ENCODE data around the gene RXRA. TPM values are rescaled to one million over a fixed set of nuclear protein-coding genes. Genes with fewer than 3 reads are reported as not detected.
"Not testable (repeated sequence)": the region's sequence is repeated elsewhere in the genome, so short reads cannot be mapped to it uniquely, and the experiment has no call there.

The RXRA gene
- polyA plus RNA-seq, 1 donor from 2014 or later: 2.7 TPM

- H3K36me3 ChIP-seq (ENCODE audit: insufficient read depth, low read length): no peaks in the 10 kb centered on the region
- H2AFZ ChIP-seq (ENCODE audit: low read depth, low read length): no peak overlapping the region
- H3K9me3 ChIP-seq (ENCODE audit: low read length): no peaks in the 10 kb centered on the region
- TF ChIP-seq RAD21 (conservative IDR thresholded peaks at IDR 0.05): no peak
- TF ChIP-seq POLR2AphosphoS5 (IDR thresholded peaks at IDR 0.05): no peak
- no peak overlapping the region for H3K4me2 ChIP-seq (ENCODE audit: low read length)
- no peaks in the 10 kb centered on the region for H4K20me1 ChIP-seq (ENCODE audit: insufficient read depth)
- no peaks in the 10 kb centered on the region for H3F3A ChIP-seq (ENCODE audit: insufficient read depth, low read length, poor library complexity, severe bottlenecking)
- H3K27me3 ChIP-seq (ENCODE audit: insufficient read depth, low read depth, low read length): no peaks in the 10 kb centered on the region
- H3K9ac ChIP-seq (ENCODE audit: low read length): no peak overlapping the region
- no peaks in the 10 kb centered on the region for H3K9me2 ChIP-seq (ENCODE audit: insufficient read depth, low read length)
- H3K4me3 ChIP-seq (ENCODE audit: low read length): no peak overlapping the region
- no peaks in the 10 kb centered on the region for H3K79me2 ChIP-seq (replicated peaks; ENCODE audit: insufficient read depth, low read length)
- H3K27ac ChIP-seq (ENCODE audit: low read length): no peak overlapping the region
Measured at GRCh38 chr9:134304690-134305089, 21.6 kb upstream of the RXRA start.

DNA sequence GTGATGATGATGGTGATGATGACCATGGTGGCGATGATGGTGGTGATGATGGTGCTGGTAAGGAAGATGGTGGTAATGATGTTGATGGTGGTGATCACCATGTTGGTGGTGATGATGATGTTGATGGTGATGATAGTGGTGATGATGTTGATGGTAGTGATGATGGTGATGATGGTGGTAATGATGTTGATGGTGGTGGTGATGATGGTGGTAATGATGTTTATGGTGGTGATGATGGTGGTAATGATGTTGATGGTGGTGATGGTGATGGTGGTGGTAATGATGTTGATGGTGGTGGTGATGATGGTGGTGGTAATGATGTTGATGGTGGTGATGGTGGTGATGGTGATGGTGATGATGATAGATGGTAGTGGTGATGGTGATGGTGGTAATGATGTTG, 20.7 kb upstream of the RXRA start:
- TF ChIP-seq, protein P1, sequence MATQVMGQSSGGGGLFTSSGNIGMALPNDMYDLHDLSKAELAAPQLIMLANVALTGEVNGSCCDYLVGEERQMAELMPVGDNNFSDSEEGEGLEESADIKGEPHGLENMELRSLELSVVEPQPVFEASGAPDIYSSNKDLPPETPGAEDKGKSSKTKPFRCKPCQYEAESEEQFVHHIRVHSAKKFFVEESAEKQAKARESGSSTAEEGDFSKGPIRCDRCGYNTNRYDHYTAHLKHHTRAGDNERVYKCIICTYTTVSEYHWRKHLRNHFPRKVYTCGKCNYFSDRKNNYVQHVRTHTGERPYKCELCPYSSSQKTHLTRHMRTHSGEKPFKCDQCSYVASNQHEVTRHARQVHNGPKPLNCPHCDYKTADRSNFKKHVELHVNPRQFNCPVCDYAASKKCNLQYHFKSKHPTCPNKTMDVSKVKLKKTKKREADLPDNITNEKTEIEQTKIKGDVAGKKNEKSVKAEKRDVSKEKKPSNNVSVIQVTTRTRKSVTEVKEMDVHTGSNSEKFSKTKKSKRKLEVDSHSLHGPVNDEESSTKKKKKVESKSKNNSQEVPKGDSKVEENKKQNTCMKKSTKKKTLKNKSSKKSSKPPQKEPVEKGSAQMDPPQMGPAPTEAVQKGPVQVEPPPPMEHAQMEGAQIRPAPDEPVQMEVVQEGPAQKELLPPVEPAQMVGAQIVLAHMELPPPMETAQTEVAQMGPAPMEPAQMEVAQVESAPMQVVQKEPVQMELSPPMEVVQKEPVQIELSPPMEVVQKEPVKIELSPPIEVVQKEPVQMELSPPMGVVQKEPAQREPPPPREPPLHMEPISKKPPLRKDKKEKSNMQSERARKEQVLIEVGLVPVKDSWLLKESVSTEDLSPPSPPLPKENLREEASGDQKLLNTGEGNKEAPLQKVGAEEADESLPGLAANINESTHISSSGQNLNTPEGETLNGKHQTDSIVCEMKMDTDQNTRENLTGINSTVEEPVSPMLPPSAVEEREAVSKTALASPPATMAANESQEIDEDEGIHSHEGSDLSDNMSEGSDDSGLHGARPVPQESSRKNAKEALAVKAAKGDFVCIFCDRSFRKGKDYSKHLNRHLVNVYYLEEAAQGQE (IDR thresholded peaks at IDR 0.05; ENCODE audit: borderline replicate concordance): no peak
- H3K27ac ChIP-seq (ENCODE audit: low read length): no peak overlapping the region
- H3K4me3 ChIP-seq (ENCODE audit: low read length): no peak overlapping the region
- no peaks in the 10 kb centered on the region for H3K79me2 ChIP-seq (replicated peaks; ENCODE audit: insufficient read depth, low read length)
- no peak overlapping the region for H3K4me2 ChIP-seq (ENCODE audit: low read length)
- no peak overlapping the region for H2AFZ ChIP-seq (ENCODE audit: low read depth, low read length)
- no peaks in the 10 kb centered on the region for H4K20me1 ChIP-seq (ENCODE audit: insufficient read depth)
- no peaks in the 10 kb centered on the region for H3K9me3 ChIP-seq (ENCODE audit: low read length)
- H3K36me3 ChIP-seq (ENCODE audit: insufficient read depth, low read length): no peaks in the 10 kb centered on the region
- H3K27me3 ChIP-seq (ENCODE audit: insufficient read depth, low read depth, low read length): no peaks in the 10 kb centered on the region
- H3K9ac ChIP-seq (ENCODE audit: low read length): no peak overlapping the region
- H3F3A ChIP-seq (ENCODE audit: insufficient read depth, low read length, poor library complexity, severe bottlenecking): no peaks in the 10 kb centered on the region
- H3K9me2 ChIP-seq (ENCODE audit: insufficient read depth, low read length): no peaks in the 10 kb centered on the region

DNA sequence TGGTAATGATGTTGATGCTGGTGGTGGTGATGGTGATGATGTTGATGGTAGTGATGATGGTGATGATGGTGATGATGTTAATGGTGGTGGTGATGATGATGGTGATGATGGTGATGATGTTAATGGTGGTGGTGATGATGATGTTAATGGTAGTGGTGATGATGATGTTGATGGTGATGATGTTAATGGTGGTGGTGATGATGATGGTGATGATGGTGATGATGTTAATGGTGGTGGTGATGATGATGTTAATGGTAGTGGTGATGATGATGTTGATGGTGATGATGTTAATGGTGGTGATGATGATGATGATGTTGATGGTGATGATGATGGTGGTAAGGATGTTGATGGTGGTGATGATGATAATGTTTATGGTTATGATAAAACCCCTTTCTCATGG, 20.2 kb upstream of the RXRA start:
- H3K79me2 ChIP-seq (replicated peaks; ENCODE audit: insufficient read depth, low read length); H3K9me2 ChIP-seq (ENCODE audit: insufficient read depth, low read length); H3K27me3 ChIP-seq (ENCODE audit: insufficient read depth, low read depth, low read length); H3K4me3 ChIP-seq (ENCODE audit: low read length); H3K4me2 ChIP-seq (ENCODE audit: low read length); H3K9ac ChIP-seq (ENCODE audit: low read length); H2AFZ ChIP-seq (ENCODE audit: low read depth, low read length); H3K9me3 ChIP-seq (ENCODE audit: low read length); H3K27ac ChIP-seq (ENCODE audit: low read length); H4K20me1 ChIP-seq (ENCODE audit: insufficient read depth); H3K36me3 ChIP-seq (ENCODE audit: insufficient read depth, low read length); H3F3A ChIP-seq (ENCODE audit: insufficient read depth, low read length, poor library complexity, severe bottlenecking): not testable (repeated sequence)

GRCh38 chr9:134306636-134307600, 19.3 kb upstream of the RXRA start:
- Histone ChIP-seq H2AFZ (ENCODE audit: low read depth, low read length) (no peak overlapping the region), H3K4me2 (ENCODE audit: low read length) (no peak overlapping the region), H3K79me2 (replicated peaks; ENCODE audit: insufficient read depth, low read length) (no peaks in the 10 kb centered on the region), H4K20me1 (ENCODE audit: insufficient read depth) (no peaks in the 10 kb centered on the region), H3K9me2 (ENCODE audit: insufficient read depth, low read length) (no peaks in the 10 kb centered on the region), H3K9me3 (ENCODE audit: low read length) (no peaks in the 10 kb centered on the region), H3F3A (ENCODE audit: insufficient read depth, low read length, poor library complexity, severe bottlenecking) (no peaks in the 10 kb centered on the region), H3K36me3 (ENCODE audit: insufficient read depth, low read length) (no peaks in the 10 kb centered on the region), H3K4me3 (ENCODE audit: low read length) (no peak overlapping the region), H3K9ac (ENCODE audit: low read length) (no peak overlapping the region), H3K27ac (ENCODE audit: low read length) (no peak overlapping the region), H3K27me3 (ENCODE audit: insufficient read depth, low read depth, low read length) (no peaks in the 10 kb centered on the region)
- TF ChIP-seq EZH2 (IDR thresholded peaks at IDR 0.05; ENCODE audit: borderline replicate concordance, insufficient read depth, low read length, poor library complexity, severe bottlenecking) (no peak), CTCF (IDR thresholded peaks at IDR 0.05; ENCODE audit: poor library complexity, severe bottlenecking) (no peak), POLR2AphosphoS5 (IDR thresholded peaks at IDR 0.05) (no peak), SMC3 (conservative IDR thresholded peaks at IDR 0.05; ENCODE audit: poor library complexity) (no peak), MXI1 (conservative IDR thresholded peaks at IDR 0.05; ENCODE audit: poor library complexity, severe bottlenecking) (no peak), EP300 (conservative IDR thresholded peaks at IDR 0.05; ENCODE audit: poor library complexity, severe bottlenecking) (no peak)
- TF ChIP-seq, protein P1 (IDR thresholded peaks at IDR 0.05; ENCODE audit: borderline replicate concordance): no peak
